Measurements from ENCODE around the gene KRTAP4-16.
"Not testable (repeated sequence)": the region's sequence is repeated elsewhere in the genome, so short reads cannot be mapped to it uniquely, and the experiment has no call there.

Gene KRTAP4-16

DNA sequence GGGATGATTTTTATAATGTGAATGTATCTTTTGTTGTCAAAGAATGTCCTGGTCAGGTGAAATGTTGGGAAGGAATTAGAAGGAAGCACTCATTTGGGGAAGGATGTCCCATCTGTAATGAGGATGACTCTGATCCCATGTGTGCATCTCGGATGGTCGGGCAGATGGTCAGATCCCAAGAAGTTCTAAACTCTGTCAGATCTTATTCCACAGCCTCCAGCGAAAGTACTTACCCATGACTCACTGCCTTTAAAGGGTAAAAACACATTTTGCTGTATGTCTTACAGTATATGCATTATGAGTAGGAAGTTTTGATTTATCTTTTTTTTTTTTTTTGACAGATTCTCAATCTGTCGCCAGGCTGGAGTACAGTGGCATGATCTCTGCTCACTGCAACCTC is 16.7 kb upstream of the KRTAP4-16 start:
- no peak for DNase-seq

DNA sequence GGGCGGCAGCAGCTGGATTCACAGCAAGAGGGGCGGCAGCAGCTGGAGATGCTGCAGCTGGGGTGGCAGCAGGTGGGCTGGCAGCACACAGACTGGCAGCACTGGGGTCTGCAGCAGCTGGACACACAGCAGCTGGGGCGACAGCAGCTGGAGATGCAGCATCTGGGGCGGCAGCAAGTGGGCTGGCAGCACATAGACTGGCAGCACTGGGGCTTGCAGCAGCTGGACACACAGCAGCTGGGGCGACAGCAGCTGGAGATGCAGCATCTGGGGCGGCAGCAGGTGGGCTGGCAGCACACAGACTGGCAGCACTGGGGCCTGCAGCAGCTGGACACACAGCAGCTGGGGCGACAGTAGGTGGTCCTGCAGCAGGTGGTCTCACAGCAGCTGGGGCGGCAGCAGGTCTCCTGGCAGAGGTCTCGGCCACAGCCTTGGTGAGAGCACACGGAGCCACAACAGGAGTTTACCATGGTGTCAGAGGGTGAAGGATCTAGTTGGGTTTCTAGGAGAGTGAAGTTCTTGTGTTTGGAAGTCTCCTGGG is 15.9 kb upstream of the KRTAP4-16 start, which contains the start of gene KRTAP4-11:
Gene KRTAP4-11, minus strand, starts transcription at position 528 of the 541 bp plus-strand sequence. Its CDS starts 58 bp downstream, at position 470.
- DNase-seq = not testable (repeated sequence)

DNA sequence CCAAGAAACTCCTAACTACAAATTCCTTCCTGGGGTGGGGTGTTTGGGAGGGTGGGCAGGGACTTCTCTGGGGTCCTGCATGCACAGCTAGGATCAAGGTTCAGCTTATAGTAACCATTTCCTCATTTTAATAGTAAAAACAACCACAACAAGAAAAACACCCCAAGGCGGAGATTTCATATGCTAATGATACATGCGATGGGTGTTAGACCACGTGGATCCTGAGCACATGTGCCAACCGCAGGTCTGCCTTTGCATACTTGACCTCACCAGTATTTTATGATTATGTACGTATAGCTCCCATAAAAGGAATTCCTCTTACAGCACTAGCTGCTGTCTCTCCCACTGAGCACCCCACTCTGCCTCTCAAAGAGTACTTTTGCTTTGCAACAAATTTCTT is 14.3 kb upstream of the KRTAP4-16 start:
- no peak for DNase-seq

DNA sequence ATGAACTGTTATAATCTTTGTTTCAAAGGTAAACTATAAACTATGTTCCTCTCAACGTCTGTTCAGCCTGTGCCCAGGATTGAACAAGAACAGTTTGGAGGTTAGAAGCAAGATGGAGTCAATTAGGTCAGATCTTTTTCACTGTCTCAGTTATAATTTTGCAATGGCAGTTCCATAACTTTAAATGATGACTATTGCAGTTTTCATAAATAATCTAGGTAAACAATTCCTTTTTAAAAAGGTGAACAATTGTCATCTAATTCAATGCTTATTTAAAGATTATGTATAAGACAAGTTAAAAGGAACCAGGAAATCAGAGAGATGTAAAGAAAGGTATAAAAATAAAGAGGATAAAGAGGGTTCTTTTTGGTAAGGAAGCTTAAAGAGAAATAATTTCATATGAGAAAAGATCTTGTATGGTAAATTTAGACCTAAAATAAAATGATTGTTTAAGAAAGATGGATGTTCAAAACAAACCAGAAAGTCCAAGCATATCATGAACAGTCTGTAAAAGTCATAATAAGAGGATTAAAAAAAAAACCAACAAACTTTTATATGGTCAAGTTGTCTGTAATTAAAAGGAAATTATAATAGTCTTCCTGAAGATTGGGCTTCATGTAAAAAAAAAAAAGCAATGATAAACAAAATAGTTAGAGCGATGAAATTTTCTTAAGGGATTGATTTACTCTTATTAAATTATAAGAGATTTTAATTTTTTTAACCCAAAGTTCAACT is 9.3 kb upstream of the KRTAP4-16 start:
- no peak for DNase-seq

DNA sequence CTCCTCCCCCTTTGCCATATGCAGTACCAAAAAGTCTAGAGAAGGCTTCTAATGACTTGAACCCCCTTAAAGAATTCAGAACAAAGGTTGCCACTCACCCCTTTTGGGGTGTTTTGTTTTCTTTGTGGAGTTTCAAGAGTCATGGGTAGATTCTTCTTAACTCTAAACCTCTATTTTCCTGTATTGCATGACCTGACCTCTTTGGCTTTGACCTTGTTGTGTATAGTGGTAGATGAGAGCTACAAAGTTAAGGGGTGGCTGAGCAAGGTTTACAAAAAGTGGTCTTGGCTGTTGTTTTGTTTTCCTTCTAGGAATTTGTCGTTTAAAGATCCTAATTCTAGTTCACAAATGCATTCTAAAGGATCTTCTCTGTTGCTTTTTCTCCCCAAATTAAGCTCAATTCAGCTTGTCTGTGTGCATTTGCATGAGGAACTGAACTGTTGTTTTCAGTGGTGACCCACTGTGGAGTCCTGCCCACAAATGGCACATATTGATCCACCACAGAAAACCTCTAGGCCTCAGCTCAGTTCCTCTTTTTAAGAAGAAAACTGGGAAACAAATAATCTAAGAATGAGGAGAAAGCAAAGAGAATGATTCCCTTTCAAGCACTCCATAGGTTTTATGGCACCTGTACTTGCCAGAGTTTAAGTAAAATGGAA is 6.8 kb upstream of the KRTAP4-16 start:
- DNase-seq = not testable (repeated sequence)

DNA sequence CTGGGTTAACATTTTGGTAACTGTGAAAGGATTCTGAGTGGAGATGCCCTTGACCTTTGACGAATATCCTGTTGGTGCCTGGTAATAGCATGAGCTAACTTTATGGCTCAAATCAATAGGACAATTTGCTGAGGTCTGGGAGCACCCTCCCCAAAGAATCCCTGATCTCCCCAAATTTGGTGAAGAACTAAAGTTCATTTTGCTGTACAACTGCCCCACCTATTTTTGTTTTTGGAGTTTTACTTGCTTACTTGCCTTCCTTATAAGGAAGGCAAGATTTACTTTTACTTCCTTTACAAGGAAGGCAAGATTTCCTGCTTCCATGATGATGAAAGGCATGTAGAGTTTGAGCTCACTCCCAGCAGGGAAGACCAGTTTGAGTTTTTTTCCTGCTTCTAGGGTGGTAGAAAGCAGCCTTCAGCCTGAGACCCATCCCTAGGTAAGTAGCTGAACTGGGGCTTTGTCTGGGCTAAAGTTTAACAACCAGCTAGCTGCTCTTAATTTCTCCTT is 6.0 kb upstream of the KRTAP4-16 start:
- DNase-seq = no peak

DNA sequence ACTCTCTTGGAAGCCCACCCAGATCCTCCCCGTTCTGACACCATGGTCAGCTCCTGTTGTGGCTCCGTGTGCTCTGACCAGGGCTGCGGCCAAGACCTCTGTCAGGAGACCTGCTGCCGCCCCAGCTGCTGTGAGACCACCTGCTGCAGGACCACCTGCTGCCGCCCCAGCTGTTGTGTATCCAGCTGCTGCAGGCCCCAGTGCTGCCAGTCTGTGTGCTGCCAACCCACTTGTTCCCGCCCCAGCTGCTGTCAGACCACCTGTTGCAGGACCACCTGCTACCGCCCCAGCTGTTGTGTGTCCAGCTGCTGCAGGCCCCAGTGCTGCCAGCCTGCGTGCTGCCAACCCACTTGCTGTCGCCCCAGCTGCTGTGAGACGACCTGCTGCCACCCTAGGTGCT is 3.3 kb upstream of the KRTAP4-16 start, which contains the start of gene KRTAP4-9:
Gene KRTAP4-9, plus strand, starts transcription at position 43 of the 400 bp plus-strand sequence. Its CDS starts 0 bp downstream, at position 43.
- not testable (repeated sequence) for DNase-seq

DNA sequence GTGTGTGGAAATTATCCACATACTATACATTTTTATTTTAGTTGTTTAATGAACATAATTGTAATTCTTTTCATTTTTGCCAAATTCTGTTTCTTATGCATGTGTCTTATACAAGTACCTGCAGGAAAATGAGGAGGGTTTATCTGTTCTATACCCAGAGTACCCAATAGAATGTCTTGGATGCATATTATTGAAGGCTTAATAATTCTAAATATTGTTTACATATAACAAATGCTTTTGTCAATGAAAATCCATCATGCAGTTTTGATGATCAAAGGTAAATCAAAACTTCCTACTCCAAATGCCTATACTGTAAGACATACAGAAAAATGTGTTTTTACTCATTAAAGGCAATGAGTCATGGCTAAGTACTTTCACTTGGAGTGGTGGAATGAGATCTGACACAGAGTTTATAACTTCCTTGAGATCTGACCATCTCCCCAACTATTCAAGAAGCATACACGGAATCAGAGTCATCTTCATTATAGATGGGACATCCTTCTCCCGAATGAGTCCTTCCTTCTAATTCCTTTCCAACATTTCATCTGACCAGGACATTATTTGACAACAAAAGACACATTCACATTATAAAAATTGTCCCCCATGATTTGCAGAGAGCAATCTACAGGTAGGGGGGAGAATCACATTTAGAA is 2.5 kb upstream of the KRTAP4-16 start:
- not testable (repeated sequence) for DNase-seq

DNA sequence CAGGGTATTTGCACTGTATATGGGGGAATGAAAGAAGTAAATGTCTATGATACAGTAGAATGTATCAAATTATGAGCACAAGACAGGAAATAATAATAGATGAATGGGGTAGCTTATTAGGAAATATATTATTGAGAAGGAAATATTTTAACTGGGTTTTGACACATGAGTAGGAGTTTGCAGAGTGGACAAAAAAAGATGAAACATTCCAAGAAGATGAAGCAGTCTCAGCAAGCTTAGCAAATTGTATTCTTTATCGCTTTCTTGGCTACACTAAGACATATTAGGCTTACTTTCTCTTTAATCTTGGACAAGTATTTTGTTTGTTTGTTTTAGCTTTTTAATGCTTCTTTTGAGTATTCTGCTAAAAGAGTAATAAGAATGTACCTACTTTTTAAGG is 1.9 kb upstream of the KRTAP4-16 start:
- DNase-seq = no peak

DNA sequence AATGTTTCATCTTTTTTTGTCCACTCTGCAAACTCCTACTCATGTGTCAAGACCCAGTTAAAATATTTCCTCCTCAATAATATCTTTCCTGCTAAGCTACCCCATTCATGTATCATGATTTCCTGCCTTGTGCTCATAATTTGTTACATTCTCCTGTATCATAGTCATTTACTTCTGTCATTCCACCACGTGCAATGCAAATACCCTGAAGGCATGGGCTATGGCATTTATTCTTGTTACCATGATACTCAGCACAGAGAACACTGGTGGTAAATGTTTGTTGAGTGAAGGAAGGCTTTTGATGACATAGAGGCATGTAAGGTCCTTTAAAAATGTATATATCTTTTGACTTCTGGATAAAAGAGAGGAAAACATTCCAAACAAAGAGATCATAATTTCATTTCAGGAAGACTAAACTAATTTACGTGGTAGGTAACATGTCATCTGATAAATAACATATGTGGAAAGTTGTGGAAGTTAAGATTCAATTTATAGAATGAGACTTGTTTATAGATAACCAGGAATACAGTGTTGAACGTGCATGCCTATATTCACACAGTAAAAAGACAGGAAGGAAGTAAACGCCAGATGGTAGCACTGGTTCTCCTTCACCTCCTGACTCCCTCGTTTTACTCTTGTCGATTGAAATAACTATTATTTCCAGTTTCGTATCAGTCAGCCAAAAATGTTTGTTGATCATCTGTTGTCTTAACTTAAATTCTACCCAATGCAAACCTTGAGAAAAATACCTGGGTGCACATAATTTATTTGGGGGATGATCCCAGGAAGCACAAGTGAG is 2.1 kb downstream of the KRTAP4-16 start:
- not testable (repeated sequence) for DNase-seq

DNA sequence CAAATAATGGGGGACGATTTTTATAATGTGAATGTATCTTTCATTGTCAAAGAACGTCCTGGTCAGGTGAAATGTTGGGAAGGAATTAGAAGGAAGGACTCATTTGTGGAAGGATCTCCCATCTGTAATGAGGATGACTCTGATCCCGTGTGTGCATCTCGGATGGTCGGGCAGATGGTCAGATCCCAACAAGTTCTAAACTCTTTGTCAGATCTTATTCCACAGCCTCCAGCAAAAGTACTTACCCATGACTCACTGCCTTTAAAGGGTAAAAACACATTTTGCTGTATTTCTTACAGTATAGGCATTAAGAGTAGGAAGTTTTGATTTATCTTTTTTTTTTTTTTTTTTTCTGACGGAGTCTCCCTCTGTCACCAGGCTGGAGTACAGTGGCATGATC is 3.5 kb downstream of the KRTAP4-16 start:
- no peak for DNase-seq

DNA sequence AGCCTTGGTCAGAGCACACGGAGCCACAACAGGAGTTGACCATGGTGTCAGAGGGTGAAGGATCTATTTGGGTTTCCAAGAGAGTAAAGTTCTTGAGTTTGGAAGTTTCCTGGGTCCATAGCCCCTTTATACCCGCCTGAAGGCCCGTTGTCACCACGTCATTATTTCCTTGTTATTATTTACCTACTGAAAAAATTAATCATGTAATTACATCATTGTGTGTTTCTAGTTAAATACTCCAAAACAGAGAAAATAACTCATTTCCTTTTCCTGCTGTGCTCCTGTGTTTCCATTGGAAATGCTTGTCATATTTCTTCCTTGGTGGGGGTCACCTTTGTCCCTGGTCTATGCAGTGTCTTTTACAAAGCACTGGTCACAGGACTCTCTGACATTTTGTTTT is 4.0 kb downstream of the KRTAP4-16 start, which contains the start of gene KRTAP4-8:
Gene KRTAP4-8, minus strand, starts transcription at position 101 of the 400 bp plus-strand sequence. Its CDS starts 58 bp downstream, at position 43.
- no peak for DNase-seq

DNA sequence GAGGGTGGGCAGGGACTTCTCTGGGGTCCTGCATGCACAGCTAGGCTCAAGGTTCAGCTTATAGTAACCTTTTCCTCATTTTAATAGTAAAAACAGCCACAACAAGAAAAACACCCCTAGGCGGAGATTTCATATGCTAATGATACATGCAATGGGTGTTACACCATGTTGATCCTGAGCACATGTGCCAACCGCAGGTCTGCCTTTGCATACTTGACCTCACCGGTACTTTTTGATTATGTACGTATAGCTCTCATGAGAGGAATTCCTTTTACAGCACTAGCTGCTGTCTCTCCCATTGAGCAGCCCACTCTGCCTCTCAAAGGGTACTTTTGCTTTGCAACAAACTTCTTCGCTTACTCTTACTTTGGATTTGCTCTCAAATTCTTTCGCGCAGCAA is 6.0 kb downstream of the KRTAP4-16 start:
- DNase-seq = no peak

DNA sequence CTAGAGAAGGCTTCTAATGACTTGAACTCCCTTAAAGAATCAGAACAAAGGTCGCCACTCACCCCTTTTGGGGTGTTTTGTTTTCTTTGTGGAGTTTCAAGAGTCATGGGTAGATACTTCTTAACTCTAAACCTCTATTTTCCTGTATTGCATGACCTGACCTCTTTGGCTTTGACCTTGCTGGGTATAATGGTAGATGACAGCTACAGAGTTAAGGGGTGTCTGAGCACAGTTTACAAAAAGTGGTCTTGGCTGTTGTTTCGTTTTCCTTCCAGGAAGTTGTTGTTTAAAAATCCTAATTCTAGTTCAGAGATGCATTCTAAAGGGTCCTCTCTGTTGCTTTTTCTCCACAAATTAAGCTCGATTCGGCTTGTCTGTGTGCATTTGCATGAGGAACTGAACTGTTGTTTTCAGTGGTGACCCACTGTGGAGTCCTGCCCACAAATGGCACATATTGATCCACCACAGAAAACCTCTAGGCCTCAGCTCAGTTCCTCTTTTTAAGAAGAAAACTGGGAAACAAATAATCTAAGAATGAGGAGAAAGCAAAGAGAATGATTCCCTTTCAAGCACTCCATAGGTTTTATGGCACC is 13.2 kb downstream of the KRTAP4-16 start:
- DNase-seq = not testable (repeated sequence)

DNA sequence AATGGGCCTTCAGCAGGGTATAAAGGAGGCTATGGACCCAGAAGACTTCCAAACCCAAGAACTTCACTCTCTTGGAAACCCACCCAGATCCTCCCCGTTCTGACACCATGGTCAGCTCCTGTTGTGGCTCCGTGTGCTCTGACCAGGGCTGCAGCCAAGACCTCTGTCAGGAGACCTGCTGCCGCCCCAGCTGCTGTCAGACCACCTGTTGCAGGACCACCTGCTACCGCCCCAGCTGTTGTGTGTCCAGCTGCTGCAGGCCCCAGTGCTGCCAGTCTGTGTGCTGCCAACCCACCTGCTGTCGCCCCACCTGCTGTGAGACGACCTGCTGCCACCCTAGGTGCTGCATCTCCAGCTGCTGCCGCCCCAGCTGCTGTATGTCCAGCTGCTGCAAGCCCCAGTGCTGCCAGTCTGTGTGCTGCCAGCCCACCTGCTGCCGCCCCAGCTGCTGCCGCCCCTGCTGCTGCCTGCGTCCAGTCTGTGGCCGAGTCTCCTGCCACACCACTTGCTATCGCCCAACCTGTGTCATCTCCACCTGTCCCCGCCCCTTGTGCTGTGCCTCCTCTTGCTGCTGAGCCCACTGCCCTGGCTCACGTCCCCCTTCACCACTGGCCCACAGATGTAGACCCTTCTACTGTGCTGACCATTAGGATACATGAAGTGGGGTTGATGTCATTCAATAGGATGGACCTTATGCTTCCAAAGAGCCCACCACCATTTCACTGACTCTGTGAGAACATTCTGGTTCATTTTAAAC is 17.7 kb downstream of the KRTAP4-16 start, which contains the start of gene KRTAP4-7:
Gene KRTAP4-7, plus strand, starts transcription at position 51 of the 757 bp plus-strand sequence. Its CDS starts 57 bp downstream, at position 108.
- DNase-seq = not testable (repeated sequence)

DNA sequence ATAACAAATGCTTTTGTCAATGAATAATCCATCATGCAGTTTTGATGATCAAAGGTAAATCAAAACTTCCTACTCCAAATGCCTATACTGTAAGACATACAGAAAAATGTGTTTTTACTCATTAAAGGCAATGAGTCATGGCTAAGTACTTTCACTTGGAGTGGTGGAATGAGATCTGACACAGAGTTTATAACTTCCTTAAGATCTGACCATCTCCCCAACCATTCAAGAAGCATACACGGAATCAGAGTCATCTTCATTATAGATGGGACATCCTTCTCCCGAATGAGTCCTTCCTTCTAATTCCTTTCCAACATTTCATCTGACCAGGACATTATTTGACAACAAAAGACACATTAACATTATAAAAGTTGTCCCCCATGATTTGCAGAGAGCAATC is 18.6 kb downstream of the KRTAP4-16 start:
- not testable (repeated sequence) for DNase-seq

DNA sequence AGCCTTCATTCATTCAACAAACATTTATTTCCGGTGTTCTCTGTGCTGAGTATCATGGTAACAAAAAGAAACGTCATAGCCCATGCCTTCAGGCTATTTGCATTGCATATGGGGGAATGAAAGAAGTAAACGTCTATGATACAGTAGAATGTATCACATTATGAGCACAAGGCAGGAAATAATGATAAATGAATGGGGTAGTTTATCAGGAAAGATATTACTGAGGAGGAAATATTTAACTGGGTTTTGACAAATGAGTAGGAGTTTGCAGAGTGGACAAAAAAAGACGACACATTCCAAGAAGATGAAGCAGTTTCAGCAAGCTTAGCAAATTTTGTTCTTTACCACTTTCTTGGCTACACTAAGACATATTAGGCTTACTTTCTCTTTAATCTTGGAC is 19.4 kb downstream of the KRTAP4-16 start:
- no peak for DNase-seq

DNA sequence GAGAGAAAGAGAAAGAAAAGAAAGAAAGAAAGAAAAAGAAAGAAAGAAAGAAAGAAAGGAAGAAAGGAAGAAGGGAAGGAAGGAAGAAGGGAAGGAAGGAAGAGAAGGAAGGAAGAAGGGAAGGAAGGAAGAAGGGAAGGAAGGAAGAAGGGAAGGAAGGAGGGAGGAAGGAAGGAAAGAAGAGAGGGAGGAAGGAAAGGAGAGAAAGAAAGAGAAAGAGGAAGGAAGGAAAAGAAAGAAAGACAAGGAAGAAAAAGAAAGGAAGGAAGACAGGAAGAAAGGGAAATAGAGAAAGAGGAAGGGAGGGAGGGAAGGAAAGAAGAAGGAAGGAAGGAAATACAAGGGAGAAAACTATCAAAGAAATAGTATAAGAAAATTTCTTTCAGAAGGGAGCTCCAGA is 25.2 kb downstream of the KRTAP4-16 start:
- no peak for DNase-seq

DNA sequence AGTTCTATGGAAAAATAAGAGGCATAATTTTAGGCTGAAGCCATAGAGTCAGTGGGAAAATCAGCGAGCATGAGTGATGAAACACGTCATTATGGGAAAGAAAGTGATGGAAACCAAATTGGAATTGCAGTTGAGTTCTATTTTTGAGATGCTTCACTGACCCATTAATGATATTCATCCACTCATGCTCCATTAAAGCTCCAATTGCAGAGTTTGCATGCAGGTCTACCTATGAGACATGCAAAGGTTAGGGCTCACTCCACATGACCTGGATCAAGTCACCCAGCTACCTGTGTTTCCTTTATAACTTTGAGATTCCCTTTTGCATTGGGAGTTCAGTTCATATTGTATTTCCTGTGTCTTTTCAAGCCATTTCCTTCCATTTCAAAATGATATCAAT is 28.3 kb downstream of the KRTAP4-16 start:
- no peak for DNase-seq

DNA sequence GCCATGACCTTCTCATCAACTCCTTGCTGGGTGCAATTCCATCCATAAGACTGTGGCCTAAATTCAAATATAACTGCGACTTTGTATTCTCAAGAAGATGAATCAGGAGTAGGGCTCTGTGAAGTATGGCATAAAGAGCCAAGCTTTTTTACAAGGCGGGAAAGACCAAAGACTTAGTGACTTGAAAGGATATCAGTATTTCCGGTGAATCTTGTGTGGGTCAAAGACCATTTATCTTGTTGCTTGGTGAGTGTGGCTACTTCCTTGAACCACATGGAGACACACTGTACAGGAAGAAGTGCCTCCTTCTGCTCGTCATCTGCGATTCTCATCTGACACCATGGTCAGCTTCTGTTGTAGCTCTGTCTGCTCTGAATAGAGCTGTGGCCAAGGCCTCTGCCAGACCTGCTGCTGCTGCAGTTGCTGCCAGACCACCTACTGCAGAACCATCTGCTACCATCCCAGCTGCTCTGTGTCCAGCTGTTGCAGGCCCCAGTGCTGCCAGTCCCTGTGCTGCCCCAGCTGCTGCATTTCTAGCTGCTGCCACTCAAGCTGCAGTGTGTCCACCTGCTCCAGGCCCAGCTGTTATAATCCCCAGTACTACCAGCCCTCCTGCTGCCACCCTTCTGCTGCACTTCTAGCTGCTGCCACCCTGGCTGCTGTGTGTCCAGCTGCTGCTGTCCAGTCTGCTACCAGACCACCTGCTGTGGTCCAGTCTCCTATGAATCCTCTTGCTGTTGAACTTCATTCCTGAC is 30.2 kb downstream of the KRTAP4-16 start:
- DNase-seq = no peak
